Measurements from ENCODE around the gene COPZ1. TPM values are rescaled to one million over a fixed set of nuclear protein-coding genes. Genes with fewer than 3 reads are reported as not detected.

The COPZ1 gene
- total and polyA plus RNA-seq, 9 of the 15 experiments (the other 6 are each of a cell fraction or from before 2014, with no cell fraction given) = 137 to 487 (median 233) TPM

- TF ChIP-seq, protein P1, sequence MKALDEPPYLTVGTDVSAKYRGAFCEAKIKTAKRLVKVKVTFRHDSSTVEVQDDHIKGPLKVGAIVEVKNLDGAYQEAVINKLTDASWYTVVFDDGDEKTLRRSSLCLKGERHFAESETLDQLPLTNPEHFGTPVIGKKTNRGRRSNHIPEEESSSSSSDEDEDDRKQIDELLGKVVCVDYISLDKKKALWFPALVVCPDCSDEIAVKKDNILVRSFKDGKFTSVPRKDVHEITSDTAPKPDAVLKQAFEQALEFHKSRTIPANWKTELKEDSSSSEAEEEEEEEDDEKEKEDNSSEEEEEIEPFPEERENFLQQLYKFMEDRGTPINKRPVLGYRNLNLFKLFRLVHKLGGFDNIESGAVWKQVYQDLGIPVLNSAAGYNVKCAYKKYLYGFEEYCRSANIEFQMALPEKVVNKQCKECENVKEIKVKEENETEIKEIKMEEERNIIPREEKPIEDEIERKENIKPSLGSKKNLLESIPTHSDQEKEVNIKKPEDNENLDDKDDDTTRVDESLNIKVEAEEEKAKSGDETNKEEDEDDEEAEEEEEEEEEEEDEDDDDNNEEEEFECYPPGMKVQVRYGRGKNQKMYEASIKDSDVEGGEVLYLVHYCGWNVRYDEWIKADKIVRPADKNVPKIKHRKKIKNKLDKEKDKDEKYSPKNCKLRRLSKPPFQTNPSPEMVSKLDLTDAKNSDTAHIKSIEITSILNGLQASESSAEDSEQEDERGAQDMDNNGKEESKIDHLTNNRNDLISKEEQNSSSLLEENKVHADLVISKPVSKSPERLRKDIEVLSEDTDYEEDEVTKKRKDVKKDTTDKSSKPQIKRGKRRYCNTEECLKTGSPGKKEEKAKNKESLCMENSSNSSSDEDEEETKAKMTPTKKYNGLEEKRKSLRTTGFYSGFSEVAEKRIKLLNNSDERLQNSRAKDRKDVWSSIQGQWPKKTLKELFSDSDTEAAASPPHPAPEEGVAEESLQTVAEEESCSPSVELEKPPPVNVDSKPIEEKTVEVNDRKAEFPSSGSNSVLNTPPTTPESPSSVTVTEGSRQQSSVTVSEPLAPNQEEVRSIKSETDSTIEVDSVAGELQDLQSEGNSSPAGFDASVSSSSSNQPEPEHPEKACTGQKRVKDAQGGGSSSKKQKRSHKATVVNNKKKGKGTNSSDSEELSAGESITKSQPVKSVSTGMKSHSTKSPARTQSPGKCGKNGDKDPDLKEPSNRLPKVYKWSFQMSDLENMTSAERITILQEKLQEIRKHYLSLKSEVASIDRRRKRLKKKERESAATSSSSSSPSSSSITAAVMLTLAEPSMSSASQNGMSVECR (CRISPR knock-in tag; IDR thresholded peaks at IDR 0.05) = no peak
- TF ChIP-seq FOXA3 (CRISPR knock-in tag; conservative IDR thresholded peaks at IDR 0.05 in 1 of 2, IDR thresholded peaks at IDR 0.05 in 1 of 2) = no peak
- TF ChIP-seq CXXC5 (CRISPR knock-in tag; IDR thresholded peaks at IDR 0.05) = no peak
- TF ChIP-seq JUND (IDR thresholded peaks at IDR 0.05; ENCODE audit: borderline replicate concordance, low read depth, low read length) = no peak
- TF ChIP-seq JUND (tag; IDR thresholded peaks at IDR 0.05; ENCODE audit: borderline replicate concordance, low read depth, low read length) = peak; percentile 62; the same call in 2 of the 3 replicates
- TF ChIP-seq KLF13 (tag; IDR thresholded peaks at IDR 0.05; ENCODE audit: borderline replicate concordance, low read depth) = no peak
- TF ChIP-seq MAFF (IDR thresholded peaks at IDR 0.05; ENCODE audit: low read length) = no peak
- TF ChIP-seq NFE2L1 (tag; IDR thresholded peaks at IDR 0.05; ENCODE audit: borderline replicate concordance, low read depth) = no peak
- no peak for TF ChIP-seq ZNF280B (CRISPR knock-in tag; IDR thresholded peaks at IDR 0.05)
- TF ChIP-seq, protein P2, sequence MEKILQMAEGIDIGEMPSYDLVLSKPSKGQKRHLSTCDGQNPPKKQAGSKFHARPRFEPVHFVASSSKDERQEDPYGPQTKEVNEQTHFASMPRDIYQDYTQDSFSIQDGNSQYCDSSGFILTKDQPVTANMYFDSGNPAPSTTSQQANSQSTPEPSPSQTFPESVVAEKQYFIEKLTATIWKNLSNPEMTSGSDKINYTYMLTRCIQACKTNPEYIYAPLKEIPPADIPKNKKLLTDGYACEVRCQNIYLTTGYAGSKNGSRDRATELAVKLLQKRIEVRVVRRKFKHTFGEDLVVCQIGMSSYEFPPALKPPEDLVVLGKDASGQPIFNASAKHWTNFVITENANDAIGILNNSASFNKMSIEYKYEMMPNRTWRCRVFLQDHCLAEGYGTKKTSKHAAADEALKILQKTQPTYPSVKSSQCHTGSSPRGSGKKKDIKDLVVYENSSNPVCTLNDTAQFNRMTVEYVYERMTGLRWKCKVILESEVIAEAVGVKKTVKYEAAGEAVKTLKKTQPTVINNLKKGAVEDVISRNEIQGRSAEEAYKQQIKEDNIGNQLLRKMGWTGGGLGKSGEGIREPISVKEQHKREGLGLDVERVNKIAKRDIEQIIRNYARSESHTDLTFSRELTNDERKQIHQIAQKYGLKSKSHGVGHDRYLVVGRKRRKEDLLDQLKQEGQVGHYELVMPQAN (IDR thresholded peaks at IDR 0.05; ENCODE audit: borderline replicate concordance) = no peak
- TF ChIP-seq FOXO4 (CRISPR knock-in tag; IDR thresholded peaks at IDR 0.05) = no peak
- TF ChIP-seq MLLT1 (IDR thresholded peaks at IDR 0.05) = 0 out of 4 replicates have a peak, but pooled peaks of 1 of the 2 experiments have one; percentile 27
- TF ChIP-seq ATF4 (CRISPR knock-in tag; IDR thresholded peaks at IDR 0.05) = no peak
Measured at GRCh38 chr12:54360717-54361456, 36.0 kb downstream of the COPZ1 start (continued).
